KOPT-K1 (cell line): Measurements from ENCODE around the gene CKLF.
A peak's percentile ranks its signal among the peaks of the same experiment; 100 is the strongest.
"Not testable (repeated sequence)": the region's sequence is repeated elsewhere in the genome, so short reads cannot be mapped to it uniquely, and the experiment has no call there.

Experiments
- H3K27ac ChIP-seq: fragments of 200-600 bp; sonication (generic); 2 replicates; pipeline ENCODE4 v1.5.1; 2016; ENCODE audit warnings: antibody characterized with exemption, mild to moderate bottlenecking, low read depth, low read length; ENCODE audit not compliant: poor library complexity, severe bottlenecking
- H3K36me3 ChIP-seq: fragments of 200-600 bp; sonication (generic); 2 replicates; pipeline ENCODE4 v1.5.1; 2017; ENCODE audit warnings: antibody characterized with exemption, mild to moderate bottlenecking, low read length, moderate library complexity; ENCODE audit not compliant: insufficient read depth
- H3K9me3 ChIP-seq: fragments of 200-600 bp; sonication (generic); 2 replicates; pipeline ENCODE4 v1.5.1; 2017; ENCODE audit warnings: antibody characterized with exemption, low read length, mild to moderate bottlenecking; ENCODE audit not compliant: insufficient read depth, poor library complexity, severe bottlenecking

Gene CKLF, protein sequence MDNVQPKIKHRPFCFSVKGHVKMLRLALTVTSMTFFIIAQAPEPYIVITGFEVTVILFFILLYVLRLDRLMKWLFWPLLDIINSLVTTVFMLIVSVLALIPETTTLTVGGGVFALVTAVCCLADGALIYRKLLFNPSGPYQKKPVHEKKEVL

DNA sequence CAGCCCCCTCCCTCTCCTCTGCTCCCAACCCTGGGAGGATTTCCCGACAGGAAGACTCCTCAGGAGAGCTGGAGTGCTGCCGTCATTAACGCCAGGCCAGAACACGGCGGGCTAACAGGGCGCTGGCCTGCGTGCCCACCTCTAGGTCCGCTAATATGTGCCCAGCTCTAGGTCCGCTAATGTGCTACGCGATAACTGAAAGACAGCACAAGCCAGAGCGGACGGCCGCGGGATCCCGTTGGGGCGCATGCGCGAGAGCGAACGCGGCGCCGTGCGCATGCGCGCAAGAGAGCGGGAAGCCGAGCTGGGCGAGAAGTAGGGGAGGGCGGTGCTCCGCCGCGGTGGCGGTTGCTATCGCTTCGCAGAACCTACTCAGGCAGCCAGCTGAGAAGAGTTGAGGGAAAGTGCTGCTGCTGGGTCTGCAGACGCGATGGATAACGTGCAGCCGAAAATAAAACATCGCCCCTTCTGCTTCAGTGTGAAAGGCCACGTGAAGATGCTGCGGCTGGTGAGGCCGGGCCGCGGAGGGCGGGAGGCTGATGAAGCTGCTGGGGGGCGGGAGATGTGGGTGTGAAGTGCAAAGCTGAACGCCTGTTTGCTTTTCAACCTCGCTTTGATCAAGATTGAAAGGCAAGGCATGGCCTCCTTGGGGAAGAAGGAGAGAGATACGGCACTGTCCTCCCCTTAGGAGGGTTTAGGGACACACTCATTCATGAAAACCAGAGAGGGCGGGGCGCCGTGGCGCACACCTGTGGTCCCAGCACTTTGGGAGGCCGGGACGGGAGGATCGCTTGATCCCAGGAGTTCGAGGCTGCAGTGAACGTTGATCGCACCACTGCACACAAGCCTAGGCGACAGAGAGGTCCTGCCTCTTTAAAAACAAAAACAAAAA lies at the start of gene CKLF:
Gene CKLF, plus strand, starts transcription at position 291 of the 892 bp plus-strand sequence. Its CDS starts 140 bp downstream, at position 431.
- peaks cover 36% of the 10 kb centered on the region for H3K36me3 ChIP-seq
- peak within 1 kb of the TSS; percentile 98 for H3K27ac ChIP-seq
- no peaks in the 10 kb centered on the region for H3K9me3 ChIP-seq

GRCh38 chr16:66503030-66503429 lies 49.3 kb upstream of the CKLF start:
- Histone ChIP-seq H3K9me3 (no peaks in the 10 kb centered on the region), H3K27ac (no peak overlapping the region), H3K36me3 (no peaks in the 10 kb centered on the region)

DNA sequence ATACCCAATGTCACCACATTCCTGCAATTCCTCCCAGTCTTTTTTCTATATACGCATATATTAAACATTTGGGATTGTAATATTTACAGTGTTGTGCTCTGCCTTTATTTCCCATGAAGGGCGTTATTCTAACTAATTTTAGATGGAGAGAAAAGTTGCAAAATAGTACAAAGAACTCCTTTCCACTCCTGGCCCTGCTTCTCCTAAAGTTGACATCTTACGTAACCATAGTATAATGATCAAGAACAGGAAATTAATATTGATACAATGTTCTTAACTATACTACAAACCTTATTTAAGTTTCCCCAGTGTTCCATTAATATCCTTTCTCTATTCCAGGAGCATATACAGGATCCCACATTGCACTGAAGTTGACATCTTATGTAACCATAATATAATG lies 48.8 kb upstream of the CKLF start:
- Histone ChIP-seq H3K36me3 (no peaks in the 10 kb centered on the region), H3K9me3 (no peaks in the 10 kb centered on the region), H3K27ac (no peak overlapping the region)

DNA sequence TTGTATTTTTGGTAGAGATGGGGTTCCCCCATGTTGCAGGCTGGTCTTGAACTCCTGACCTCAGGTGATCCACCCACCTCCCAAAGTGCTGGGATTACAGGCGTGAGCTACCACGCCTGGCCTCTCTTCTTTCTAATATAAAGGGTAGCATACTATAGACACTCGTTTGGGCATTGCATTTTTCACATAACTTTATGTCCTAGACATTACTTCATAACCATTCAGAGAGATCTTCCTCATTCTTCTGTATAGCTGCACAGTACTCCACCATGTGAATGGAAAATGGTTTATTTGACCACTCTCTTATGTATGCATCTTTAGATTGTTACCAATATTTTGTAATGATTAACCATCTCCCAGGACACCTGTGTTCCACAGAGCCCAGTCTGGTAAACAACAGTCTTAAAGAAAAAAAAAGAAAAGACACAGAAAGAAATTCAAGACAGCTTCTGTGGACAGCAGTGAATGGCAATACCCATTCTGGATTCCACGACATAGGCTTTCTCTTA lies 44.6 kb upstream of the CKLF start:
- Histone ChIP-seq H3K27ac (no peak overlapping the region), H3K36me3 (no peaks in the 10 kb centered on the region), H3K9me3 (no peaks in the 10 kb centered on the region)

- H3K36me3 ChIP-seq = no peaks in the 10 kb centered on the region
- peak overlapping the region; percentile 9 for H3K27ac ChIP-seq
- H3K9me3 ChIP-seq = no peaks in the 10 kb centered on the region
Observed at GRCh38 chr16:66508248-66508913, 44.0 kb upstream of the CKLF start.

GRCh38 chr16:66508914-66509496 lies 43.4 kb upstream of the CKLF start:
- H3K27ac ChIP-seq = peak overlapping the region; percentile 9
- H3K9me3 ChIP-seq = no peaks in the 10 kb centered on the region
- H3K36me3 ChIP-seq = no peaks in the 10 kb centered on the region

- Histone ChIP-seq H3K9me3 (no peaks in the 10 kb centered on the region), H3K36me3 (no peaks in the 10 kb centered on the region), H3K27ac (no peak overlapping the region)
Observed at GRCh38 chr16:66509576-66509975, 42.8 kb upstream of the CKLF start.

DNA sequence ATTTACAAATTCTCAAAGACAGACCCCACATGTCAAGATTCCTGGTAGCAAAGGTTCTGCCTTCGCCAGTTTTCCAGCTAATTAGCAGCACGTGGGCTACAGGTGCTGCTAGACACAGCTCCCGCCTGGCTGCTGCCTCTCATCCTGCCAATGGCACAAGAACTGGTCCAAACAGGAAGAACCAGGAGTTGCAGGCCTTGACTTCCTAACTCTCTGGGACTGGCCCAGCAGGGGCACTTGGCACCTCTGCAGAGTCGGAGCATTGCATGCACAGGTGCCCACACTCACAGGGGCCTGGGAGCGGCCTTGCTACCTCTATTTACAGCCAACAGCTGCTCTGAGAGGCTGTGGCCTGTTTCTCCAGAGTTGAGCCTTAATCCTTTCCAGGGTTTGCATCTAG lies 42.1 kb upstream of the CKLF start:
- Histone ChIP-seq H3K27ac (no peak overlapping the region), H3K9me3 (no peaks in the 10 kb centered on the region), H3K36me3 (no peaks in the 10 kb centered on the region)

- no peak overlapping the region for H3K27ac ChIP-seq
- H3K36me3 ChIP-seq = no peaks in the 10 kb centered on the region
- no peaks in the 10 kb centered on the region for H3K9me3 ChIP-seq
Observed at GRCh38 chr16:66510711-66511601, 41.4 kb upstream of the CKLF start.

GRCh38 chr16:66511602-66512271 lies 40.6 kb upstream of the CKLF start:
- no peaks in the 10 kb centered on the region for H3K9me3 ChIP-seq
- no peak overlapping the region for H3K27ac ChIP-seq
- H3K36me3 ChIP-seq = no peaks in the 10 kb centered on the region

- Histone ChIP-seq H3K9me3 (no peaks in the 10 kb centered on the region), H3K36me3 (no peaks in the 10 kb centered on the region), H3K27ac (no peak overlapping the region)
Observed at GRCh38 chr16:66512272-66513110, 39.9 kb upstream of the CKLF start.

GRCh38 chr16:66513111-66513723 lies 39.2 kb upstream of the CKLF start:
- H3K36me3 ChIP-seq = no peaks in the 10 kb centered on the region
- no peak overlapping the region for H3K27ac ChIP-seq
- H3K9me3 ChIP-seq = no peaks in the 10 kb centered on the region

GRCh38 chr16:66514391-66514790 lies 38.0 kb upstream of the CKLF start:
- H3K9me3 ChIP-seq, H3K27ac ChIP-seq, H3K36me3 ChIP-seq: not testable (repeated sequence)
